ENCODE results near the gene ATG7.

- TF ChIP-seq TAF1 (IDR thresholded peaks at IDR 0.05; ENCODE audit: borderline replicate concordance, low read depth, low read length) (no peak), POLR2AphosphoS5 (IDR thresholded peaks at IDR 0.05; ENCODE audit: low read depth, low read length) (no peak)
Measured at GRCh38 chr3:11273891-11274291, 1.7 kb downstream of the ATG7 start.

Data from GM12892 (cell line).